Raji (cell line): ENCODE data around the gene CADPS2.

Source experiments
- POLR2A ChIP-seq: IDR thresholded peaks from 2 replicates; pipeline ENCODE4 v1.6.1; 2011; ENCODE audit warnings: low read depth, low read length, control low read depth; ENCODE audit not compliant: insufficient read depth

The CADPS2 gene

GRCh38 chr7:122762071-122762470 lies 124.2 kb downstream of the CADPS2 start:
- TF ChIP-seq POLR2A = no peak

DNA sequence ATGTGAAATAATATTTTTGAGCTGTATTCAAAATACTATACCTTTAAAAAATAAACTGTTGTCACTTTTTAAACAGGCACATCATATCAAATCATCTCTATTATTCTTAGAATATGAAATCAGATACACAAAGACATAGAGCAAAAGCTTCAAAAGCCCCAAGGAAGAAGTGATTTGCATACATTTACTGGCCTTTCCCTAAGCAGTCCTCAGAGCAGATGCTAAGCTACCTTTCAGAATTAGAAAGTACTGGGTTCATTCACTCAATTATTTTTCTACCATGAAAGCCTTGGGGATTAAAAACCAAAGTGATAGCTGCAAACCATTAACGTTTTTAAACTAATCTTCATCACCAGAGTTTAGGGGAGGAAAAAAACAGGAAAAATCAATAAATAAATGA lies 127.8 kb downstream of the CADPS2 start:
- TF ChIP-seq POLR2A = no peak

DNA sequence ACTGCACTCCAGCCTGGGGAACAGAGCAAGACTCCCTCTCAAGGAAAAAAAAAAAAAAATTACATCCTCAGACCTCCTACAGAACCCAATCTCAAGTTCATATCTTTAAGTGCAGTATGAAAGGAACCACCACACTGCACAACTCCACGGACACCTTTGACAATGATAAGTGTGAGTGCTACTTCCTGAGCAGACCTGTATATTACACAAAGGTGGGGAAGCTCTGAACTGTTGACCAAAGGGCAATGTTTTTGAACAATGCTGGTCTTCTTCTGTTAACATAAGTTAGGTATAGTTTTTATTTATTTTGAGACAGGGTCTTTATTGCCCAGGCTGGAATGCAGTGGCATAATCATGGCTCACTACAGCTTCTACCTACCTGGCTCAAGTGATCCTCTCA lies 129.4 kb downstream of the CADPS2 start:
- no peak for TF ChIP-seq POLR2A

DNA sequence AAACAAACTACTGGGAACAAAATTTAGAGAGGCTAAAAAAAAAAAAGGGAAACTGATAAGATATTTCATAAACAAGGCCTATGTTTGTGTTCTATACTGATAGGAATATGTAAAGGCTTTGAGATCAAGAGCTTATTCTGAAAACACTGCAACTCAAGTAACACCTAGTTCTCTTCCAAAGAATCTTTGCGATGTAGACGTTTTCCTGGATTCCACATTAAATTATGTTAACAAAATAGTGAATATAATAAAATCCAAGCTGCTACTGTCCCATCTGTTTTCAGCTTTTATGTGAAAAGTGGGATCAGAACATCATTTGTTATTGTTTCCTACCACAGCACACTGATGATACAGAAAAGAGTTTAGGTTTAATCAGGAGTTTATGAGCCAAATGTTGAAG lies 130.6 kb downstream of the CADPS2 start:
- no peak for TF ChIP-seq POLR2A

- no peak for TF ChIP-seq POLR2A
Measured at GRCh38 chr7:122752583-122752982, 133.7 kb downstream of the CADPS2 start.

GRCh38 chr7:122750389-122750788 lies 135.9 kb downstream of the CADPS2 start:
- no peak for TF ChIP-seq POLR2A

- no peak for TF ChIP-seq POLR2A
Measured at GRCh38 chr7:122748195-122748594, 138.1 kb downstream of the CADPS2 start.

DNA sequence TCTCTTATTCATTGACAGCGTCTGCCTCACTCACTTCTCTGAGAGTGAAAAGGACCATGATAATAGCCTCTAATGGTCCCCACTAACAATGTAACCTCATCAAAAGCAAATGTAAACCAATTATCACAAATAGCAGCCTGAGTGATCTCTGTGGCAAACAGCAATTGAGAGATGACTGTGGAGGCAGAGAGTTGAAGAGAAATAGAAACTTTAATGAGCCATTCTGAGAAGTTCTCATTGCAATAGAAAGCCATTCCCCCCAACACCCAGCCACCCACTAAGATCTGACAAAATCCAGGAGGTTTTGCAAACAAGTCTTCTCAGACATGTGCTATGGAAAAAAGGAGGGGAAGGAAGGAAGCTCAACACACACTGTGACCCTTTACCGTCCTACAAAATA lies 139.3 kb downstream of the CADPS2 start:
- TF ChIP-seq POLR2A = no peak

DNA sequence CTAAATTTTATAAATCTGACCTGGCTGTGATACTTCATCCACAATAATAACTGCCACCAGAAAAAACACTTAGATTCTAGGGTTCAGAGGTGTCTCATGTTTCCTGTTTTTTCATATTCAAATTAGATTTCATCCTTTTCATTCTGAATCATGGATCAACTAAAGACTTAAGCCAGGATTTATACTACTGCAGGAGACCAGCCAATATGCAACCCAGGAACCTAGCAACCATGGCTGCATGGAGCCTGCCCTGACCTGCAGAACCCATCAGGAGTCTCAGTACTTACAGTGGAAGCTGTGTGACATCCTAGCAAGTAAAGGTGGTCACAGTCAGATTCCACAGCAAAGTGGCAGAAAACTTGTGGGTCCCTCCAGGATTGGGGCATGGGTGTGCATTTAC lies 143.0 kb downstream of the CADPS2 start:
- TF ChIP-seq POLR2A = no peak

GRCh38 chr7:122738947-122739346 lies 147.3 kb downstream of the CADPS2 start:
- TF ChIP-seq POLR2A = no peak

DNA sequence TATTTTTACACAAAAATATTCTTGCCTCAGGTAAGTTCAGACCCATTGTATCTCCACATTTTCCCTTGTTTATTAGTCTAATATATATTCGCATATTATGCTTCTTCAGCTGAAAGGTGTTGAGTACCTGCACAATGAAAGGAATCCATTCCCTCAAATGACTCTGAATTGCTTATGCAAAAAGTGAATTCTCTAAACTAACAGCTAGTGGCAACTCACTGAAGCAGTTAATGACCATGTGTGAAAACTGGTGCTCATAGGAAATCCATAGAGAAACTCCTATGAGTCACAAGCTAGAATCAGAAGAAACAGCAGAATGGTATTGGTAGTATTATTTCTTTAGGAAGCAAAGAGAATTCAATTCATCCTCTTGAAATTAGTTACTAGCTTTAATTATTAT lies 150.1 kb downstream of the CADPS2 start:
- TF ChIP-seq POLR2A = no peak

DNA sequence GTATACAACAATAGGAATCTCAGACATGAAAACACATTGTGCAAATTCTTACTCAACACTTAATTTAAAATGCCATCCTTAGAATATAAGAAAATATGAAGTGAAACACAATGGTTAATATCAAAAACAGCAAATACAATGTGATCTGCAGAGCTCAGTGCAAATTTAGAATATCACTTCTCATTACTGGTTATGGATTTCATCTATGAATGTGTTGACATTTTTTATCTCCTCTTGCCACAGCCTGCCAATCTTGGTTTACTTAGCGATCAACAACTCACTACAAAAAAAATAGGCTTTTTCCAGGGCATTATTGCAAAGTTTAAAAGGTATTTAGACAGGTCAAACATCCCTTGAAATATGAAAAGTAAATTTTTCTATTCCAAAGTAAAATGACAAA lies 158.5 kb downstream of the CADPS2 start:
- no peak for TF ChIP-seq POLR2A

- TF ChIP-seq POLR2A = no peak
Measured at GRCh38 chr7:122727354-122727753, 158.9 kb downstream of the CADPS2 start.

DNA sequence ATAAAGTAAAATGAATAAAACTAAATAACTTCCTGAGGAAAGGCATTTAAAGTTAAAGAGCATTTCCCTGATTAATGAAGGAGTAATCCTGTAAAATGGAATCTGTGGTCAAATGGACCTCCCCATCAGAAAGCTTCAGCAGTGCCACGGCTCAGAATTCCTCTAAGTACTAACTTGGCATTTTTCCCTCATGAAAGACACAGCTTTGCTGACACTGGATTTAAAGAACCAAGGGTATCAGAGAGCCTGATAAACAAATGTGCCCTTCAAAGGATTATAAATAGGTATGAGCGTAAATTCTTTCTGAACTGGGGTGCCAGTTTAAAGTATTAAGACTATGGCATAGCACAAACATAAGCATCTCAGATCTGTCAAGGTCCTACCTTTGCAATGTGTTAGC lies 159.4 kb downstream of the CADPS2 start:
- TF ChIP-seq POLR2A = no peak

DNA sequence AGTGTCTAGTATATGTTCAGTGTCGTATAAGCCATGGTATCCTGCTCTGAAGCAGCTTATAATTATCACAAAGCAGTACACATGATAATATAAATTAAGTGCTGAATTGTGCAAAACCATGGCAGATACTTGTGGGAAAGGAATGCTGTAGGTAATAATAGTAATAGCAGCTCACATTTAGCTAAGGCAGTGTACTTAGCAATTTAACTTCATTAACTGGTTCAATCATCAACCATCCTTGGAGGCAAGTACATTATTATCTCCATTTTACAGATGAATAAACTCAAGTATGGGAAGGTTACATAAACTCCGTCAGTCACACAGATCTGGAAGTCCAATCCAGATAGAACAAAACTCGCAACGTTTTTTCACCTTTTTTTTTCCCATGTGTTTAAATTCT lies 161.9 kb downstream of the CADPS2 start:
- TF ChIP-seq POLR2A = no peak

DNA sequence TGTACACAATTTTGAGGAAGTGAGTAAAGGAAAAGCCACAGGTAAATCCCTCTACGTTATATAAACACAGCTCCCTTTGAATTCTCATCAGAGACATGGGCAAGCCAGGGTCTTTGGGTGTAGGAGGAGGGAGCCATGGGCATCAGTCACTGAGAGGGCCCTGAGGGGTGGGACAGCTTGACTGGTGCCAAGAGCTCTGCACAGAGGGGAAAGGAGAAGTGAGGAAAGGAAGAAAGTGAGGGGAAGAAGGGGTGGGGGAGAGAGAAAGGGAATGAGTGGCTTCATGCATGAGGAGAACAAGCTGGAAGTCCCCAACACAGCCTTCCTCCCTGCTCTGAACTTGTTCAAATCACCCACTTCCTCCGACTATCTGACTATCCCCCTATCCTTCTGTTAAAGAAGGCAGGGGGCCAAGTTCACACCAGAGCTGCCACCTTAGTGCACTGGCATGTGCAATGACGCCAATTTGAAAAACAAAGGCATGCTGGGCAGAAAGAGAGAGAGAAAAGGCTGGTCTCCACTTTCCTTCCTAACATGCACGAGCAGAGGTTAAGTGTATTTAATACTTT lies 167.2 kb downstream of the CADPS2 start:
- no peak for TF ChIP-seq POLR2A

GRCh38 chr7:122717356-122718089 lies 168.7 kb downstream of the CADPS2 start:
- no peak for TF ChIP-seq POLR2A

DNA sequence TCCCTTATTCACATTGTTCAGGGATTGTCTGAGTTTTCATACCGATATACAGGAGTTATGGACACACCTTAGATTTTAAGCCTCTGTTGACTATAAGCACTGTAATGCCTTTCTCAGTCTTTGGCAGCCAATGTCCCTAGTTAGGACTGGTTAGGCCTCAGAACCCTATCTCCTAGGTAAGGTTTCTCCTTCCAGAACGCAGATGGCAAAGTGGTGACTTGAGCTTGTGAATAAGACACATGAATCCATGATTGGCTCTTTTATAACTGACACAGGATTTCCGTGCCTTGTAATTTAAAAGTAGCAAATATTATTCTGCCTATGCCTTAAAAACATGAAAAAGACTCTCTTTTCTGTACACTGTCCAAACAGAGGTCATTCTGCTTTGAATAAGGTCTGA lies 171.1 kb downstream of the CADPS2 start:
- TF ChIP-seq POLR2A = no peak

- TF ChIP-seq POLR2A = no peak
Measured at GRCh38 chr7:122710916-122711315, 175.3 kb downstream of the CADPS2 start.
